RWPE2 (cell line): Measurements from ENCODE around the gene TAF15.

Experiments
- ATAC-seq: fragments of 200-7000 bp; cut with Tn5 transposase; 3 replicates; pipeline ENCODE4 v1.9.1; 2021; ENCODE audit warnings: low read depth
- DNase-seq: peaks from one replicate; pipeline ENCODE4 v3.0.0-alpha.2; 2020; ENCODE audit warnings: low spot score
- H3K27ac ChIP-seq: fragments of 450-650 bp; 2 replicates; pipeline ENCODE4 v1.5.1; 2017; ENCODE audit warnings: mild to moderate bottlenecking; ENCODE audit not compliant: poor library complexity, severe bottlenecking
- H3K27me3 ChIP-seq: fragments of 250-450 bp; sonication (Bioruptor Pico); 2 replicates; pipeline ENCODE4 v1.5.1; 2021; ENCODE audit warnings: mild to moderate bottlenecking, moderate library complexity; ENCODE audit not compliant: insufficient read depth, poor library complexity, severe bottlenecking
- H3K36me3 ChIP-seq: fragments of 250-450 bp; sonication (Bioruptor Pico); 2 replicates; pipeline ENCODE4 v1.5.1; 2020; ENCODE audit warnings: low read depth, mild to moderate bottlenecking, moderate library complexity
- H3K4me1 ChIP-seq: fragments of 250-450 bp; sonication (Bioruptor Pico); 2 replicates; pipeline ENCODE4 v1.5.1; 2021; ENCODE audit warnings: mild to moderate bottlenecking, moderate library complexity; ENCODE audit not compliant: insufficient read depth, poor library complexity, severe bottlenecking
- H3K4me3 ChIP-seq: fragments of 250-450 bp; sonication (Bioruptor Pico); 2 replicates; pipeline ENCODE4 v1.5.1; 2021; ENCODE audit warnings: mild to moderate bottlenecking, moderate library complexity; ENCODE audit not compliant: severe bottlenecking
- H3K9me3 ChIP-seq: fragments of 250-450 bp; sonication (Bioruptor Pico); 2 replicates; pipeline ENCODE4 v1.5.1; 2021; ENCODE audit warnings: mild to moderate bottlenecking, moderate library complexity; ENCODE audit not compliant: severe bottlenecking
- CTCF ChIP-seq: fragments of 450-650 bp; IDR thresholded peaks from one replicate; pipeline ENCODE4 v1.5.1; 2017; ENCODE audit warnings: mild to moderate bottlenecking, moderate library complexity; ENCODE audit not compliant: poor library complexity, severe bottlenecking

The TAF15 gene

DNA sequence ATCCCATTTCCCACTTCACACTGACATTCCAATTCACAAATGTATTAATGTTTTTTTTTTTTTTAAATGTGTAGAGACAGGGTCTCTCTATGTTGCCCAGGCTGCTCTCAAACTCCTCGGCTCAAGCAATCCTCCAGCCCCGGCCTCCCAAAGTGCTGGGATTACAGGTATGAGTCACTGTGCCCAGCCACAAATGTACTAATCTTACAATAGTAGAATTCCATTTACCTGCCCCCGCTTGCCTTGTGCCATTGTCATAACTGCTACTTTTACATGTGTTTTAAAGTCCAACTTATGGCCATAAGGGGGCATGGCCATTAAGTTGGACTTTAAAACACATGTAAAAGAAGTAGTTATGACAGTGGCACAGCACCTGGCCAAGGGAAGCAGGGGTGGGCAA is 18.4 kb upstream of the TAF15 start:
- no peak for DNase-seq
- H3K36me3 ChIP-seq = no peaks in the 10 kb centered on the region
- H3K4me1 ChIP-seq = peaks cover 52% of the 10 kb centered on the region
- H3K27me3 ChIP-seq = no peaks in the 10 kb centered on the region
- ATAC-seq = no peak
- H3K9me3 ChIP-seq = no peaks in the 10 kb centered on the region
- no peak overlapping the region for H3K4me3 ChIP-seq
- peak overlapping the region; percentile 91 for H3K27ac ChIP-seq
- no peak for TF ChIP-seq CTCF

GRCh38 chr17:35791681-35792350 is 17.5 kb upstream of the TAF15 start:
- Histone ChIP-seq H3K36me3 (no peaks in the 10 kb centered on the region), H3K4me3 (no peak overlapping the region), H3K9me3 (no peaks in the 10 kb centered on the region), H3K27ac (peak overlapping the region; percentile 91), H3K27me3 (no peaks in the 10 kb centered on the region), H3K4me1 (peaks cover 45% of the 10 kb centered on the region)
- ATAC-seq (no peak), DNase-seq (no peak)
- no peak for TF ChIP-seq CTCF

GRCh38 chr17:35793257-35793656 is 16.0 kb upstream of the TAF15 start:
- peak overlapping the region; percentile 45 for H3K4me3 ChIP-seq
- H3K27ac ChIP-seq = no peak overlapping the region
- H3K36me3 ChIP-seq = no peaks in the 10 kb centered on the region
- H3K4me1 ChIP-seq = peaks cover 32% of the 10 kb centered on the region
- no peak for TF ChIP-seq CTCF
- no peaks in the 10 kb centered on the region for H3K27me3 ChIP-seq
- H3K9me3 ChIP-seq = no peaks in the 10 kb centered on the region
- ATAC-seq = no peak
- no peak for DNase-seq

GRCh38 chr17:35795007-35795870 is 14.0 kb upstream of the TAF15 start, which contains the start of gene MMP28:
Gene MMP28 (minus strand): TSS chr17:35795641. CDS start chr17:35795377, 264 bp downstream.
- Histone ChIP-seq H3K4me3 (peak within 1 kb of the TSS; percentile 45), H3K27ac (peak within 1 kb of the TSS; percentile 30), H3K36me3 (no peaks in the 10 kb centered on the region), H3K4me1 (peaks cover 28% of the 10 kb centered on the region), H3K9me3 (no peaks in the 10 kb centered on the region), H3K27me3 (no peaks in the 10 kb centered on the region)
- no peak for TF ChIP-seq CTCF
- ATAC-seq (peak; percentile 74), DNase-seq (no peak)
